ENCODE measurements around the gene LYPD1. TPM values are rescaled to one million over a fixed set of nuclear protein-coding genes. Genes with fewer than 3 reads are reported as not detected.

The LYPD1 gene
- total and polyA plus RNA-seq, 8 donors, result 0.53 to 5.6 (median 1.3) TPM

DNA sequence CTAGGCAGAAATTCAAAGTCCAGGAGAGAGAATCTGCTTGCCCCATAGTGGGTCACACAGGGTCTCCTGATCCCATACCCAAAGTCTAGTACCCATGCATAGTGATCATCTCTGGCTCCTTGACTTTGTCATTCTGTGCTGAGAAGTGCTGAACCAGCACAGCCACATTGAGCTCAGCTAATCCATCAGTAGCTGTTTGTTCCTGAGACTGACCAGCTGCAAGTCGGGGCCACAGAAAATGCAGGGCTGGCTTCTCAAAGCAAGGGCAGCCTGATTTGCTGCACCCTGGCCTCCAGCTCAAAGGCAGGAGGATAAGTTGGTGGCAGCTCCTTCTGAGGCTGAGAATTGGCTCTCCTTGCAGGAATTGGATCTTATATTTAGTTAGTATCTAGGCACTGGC, 72.2 kb downstream of the LYPD1 start:
- Histone ChIP-seq H3K4me1 (no peaks in the 10 kb centered on the region), H3K4me3 (no peak overlapping the region), H3K9me3 (peaks cover 0 to 3% of the 10 kb centered on the region in 2 donors), H3K27me3 (peaks cover 0 to 4% of the 10 kb centered on the region in 2 donors), H3K36me3 (no peaks in the 10 kb centered on the region), H3K27ac (no peak overlapping the region)
- DNase-seq (no peak), ATAC-seq (no peak)
- TF ChIP-seq, protein P1, sequence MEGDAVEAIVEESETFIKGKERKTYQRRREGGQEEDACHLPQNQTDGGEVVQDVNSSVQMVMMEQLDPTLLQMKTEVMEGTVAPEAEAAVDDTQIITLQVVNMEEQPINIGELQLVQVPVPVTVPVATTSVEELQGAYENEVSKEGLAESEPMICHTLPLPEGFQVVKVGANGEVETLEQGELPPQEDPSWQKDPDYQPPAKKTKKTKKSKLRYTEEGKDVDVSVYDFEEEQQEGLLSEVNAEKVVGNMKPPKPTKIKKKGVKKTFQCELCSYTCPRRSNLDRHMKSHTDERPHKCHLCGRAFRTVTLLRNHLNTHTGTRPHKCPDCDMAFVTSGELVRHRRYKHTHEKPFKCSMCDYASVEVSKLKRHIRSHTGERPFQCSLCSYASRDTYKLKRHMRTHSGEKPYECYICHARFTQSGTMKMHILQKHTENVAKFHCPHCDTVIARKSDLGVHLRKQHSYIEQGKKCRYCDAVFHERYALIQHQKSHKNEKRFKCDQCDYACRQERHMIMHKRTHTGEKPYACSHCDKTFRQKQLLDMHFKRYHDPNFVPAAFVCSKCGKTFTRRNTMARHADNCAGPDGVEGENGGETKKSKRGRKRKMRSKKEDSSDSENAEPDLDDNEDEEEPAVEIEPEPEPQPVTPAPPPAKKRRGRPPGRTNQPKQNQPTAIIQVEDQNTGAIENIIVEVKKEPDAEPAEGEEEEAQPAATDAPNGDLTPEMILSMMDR (IDR thresholded peaks at IDR 0.05), result no peak
- intact Hi-C loops (cut with DNase I), result no loop called here

DNA sequence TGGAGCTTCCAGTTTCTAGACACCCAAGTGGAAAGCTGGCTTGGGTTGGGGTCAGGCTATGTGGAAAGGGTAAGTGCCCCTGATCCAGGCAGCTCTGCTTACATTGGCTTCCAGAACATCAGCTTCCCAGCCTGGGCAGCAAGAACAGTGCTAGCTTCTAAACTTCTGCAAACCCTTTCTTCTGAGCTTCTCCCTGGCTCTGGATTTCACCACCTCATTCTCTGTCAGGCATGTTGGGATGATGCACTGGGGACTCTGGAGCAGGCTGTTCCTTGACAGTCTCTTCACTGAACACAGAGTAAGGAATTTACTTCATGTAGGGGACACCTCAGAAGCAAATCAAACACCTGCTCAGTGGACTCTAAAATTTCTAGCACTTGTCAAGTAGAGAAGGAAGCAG, 72.8 kb downstream of the LYPD1 start:
- Histone ChIP-seq H3K4me1 (no peaks in the 10 kb centered on the region), H3K36me3 (no peaks in the 10 kb centered on the region)

DNA sequence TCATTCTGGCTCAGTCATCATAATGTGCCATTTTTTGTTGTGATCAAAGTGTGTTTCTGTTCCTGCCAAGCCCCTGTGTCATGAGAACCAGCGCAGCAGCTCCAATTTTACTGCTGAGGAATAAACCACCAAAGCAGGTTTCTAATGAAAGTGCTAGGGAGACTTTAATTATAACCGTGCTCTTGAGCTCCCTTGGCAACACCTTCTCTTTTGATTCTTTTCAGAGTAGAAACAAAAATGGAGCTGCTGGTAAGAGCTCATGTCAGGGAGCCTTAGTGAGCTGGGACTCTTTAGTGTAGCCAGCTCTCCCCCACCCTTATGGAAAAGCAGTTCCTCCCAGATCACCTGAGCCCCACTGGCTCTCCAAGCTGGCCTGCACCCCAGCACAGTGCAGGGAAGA, 74.3 kb downstream of the LYPD1 start:
- peaks cover 0 to 4% of the 10 kb centered on the region in 2 donors for H3K27me3 ChIP-seq
- intact Hi-C loops (cut with DNase I), result no loop called here
- DNase-seq (no peak), ATAC-seq (no peak)
- no peak overlapping the region for H3K4me3 ChIP-seq
- no peak overlapping the region for H3K27ac ChIP-seq
- H3K9me3 ChIP-seq, result peaks cover 0 to 3% of the 10 kb centered on the region in 2 donors
- H3K4me1 ChIP-seq, result no peaks in the 10 kb centered on the region
- TF ChIP-seq, protein P1 (IDR thresholded peaks at IDR 0.05), result no peak
- no peaks in the 10 kb centered on the region for H3K36me3 ChIP-seq

More for the DNA sequence above, 72.8 kb downstream of the LYPD1 start:
- H3K27me3 ChIP-seq, result peaks cover 0 to 4% of the 10 kb centered on the region in 2 donors
- no peak overlapping the region for H3K27ac ChIP-seq
- intact Hi-C loops (cut with DNase I), result no loop called here
- no peak for ATAC-seq
- DNase-seq, result no peak
- no peak overlapping the region for H3K4me3 ChIP-seq
- H3K9me3 ChIP-seq, result peaks cover 0 to 3% of the 10 kb centered on the region in 2 donors
- TF ChIP-seq, protein P1 (IDR thresholded peaks at IDR 0.05), result no peak

DNA sequence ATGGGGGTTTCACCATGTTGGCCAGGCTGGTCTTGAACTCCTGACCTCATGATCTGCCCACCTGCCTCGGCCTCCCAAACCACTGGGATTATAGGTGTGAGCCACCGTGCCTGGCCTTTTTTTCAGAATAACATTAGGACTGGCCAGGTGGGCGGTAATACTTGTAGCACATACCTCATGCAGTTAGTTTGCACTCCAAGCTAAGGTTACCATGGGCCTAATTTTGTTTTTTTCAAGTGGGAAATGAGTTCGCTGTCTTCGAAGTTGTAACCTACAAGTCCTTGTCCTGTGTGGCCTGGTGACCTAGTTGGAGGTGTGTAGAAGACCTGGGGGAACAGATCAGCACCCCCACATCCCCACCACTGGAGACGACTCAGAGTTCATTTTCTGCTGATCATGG, 74.8 kb downstream of the LYPD1 start:
- Histone ChIP-seq H3K4me3 (no peak overlapping the region), H3K9me3 (peaks cover 0 to 3% of the 10 kb centered on the region in 2 donors), H3K27ac (no peak overlapping the region), H3K4me1 (no peaks in the 10 kb centered on the region), H3K27me3 (peaks cover 0 to 4% of the 10 kb centered on the region in 2 donors), H3K36me3 (no peaks in the 10 kb centered on the region)
- intact Hi-C loops (cut with DNase I), result no loop called here
- TF ChIP-seq, protein P1 (IDR thresholded peaks at IDR 0.05), result no peak
- no peak for ATAC-seq
- no peak for DNase-seq
